B cell (primary cell): Measurements from ENCODE around the gene CSRP3. TPM values are rescaled to one million over a fixed set of nuclear protein-coding genes. Genes with fewer than 3 reads are reported as not detected.

Source experiments
- ATAC-seq: fragments of 200-7000 bp; cut with Tn5 transposase; one replicate; pipeline ENCODE4 v1.10.0; 2021; ENCODE audit warnings: low read depth, mild to moderate bottlenecking, moderate number of reproducible peaks, moderate library complexity
- CTCF ChIA-PET: fragments of 350-600 bp; sonication (Branson Sonifier 250); formaldehyde crosslinking; loops from one replicate; lab custom pipeline; 2021; ENCODE audit warnings: antibody characterized with exemption, inconsistent platforms; lab: Charles Lee
- POLR2A ChIA-PET: fragments of 350-600 bp; sonication (Branson Sonifier 250); formaldehyde crosslinking; loops from one replicate; lab custom pipeline; 2021; ENCODE audit warnings: antibody characterized with exemption; lab: Charles Lee
- DNase-seq: peaks from one replicate; pipeline ENCODE4 v3.0.0; 2013
- H2AFZ ChIP-seq: 2 replicates; pipeline ENCODE4 v1.6.1; 2012; ENCODE audit warnings: mild to moderate bottlenecking, low read depth, low read length; ENCODE audit not compliant: insufficient read depth, poor library complexity, severe bottlenecking
- H3K27ac ChIP-seq, 2 donors: 1 replicate in 1 of 2; 2 replicates in 1 of 2; pipeline ENCODE4 v1.5.1; 2012 to 2013; ENCODE audit warnings: low read length in 2 of 2, mild to moderate bottlenecking in 2 of 2, moderate library complexity in 1 of 2
- H3K27me3 ChIP-seq, 4 experiments: fragments of 200-600 bp in 1 of 4; sonication (generic) in 1 of 4; replicated peaks in 1 of 4; 1 replicate in 2 of 4; 2 replicates in 2 of 4; pipeline versions ENCODE4 v1.6.1 to v1.7.0; 2013 to 2016; ENCODE audit warnings: low read length in 3 of 4, mild to moderate bottlenecking in 2 of 4, mixed read lengths in 1 of 4, moderate library complexity in 1 of 4; ENCODE audit not compliant: insufficient read depth in 4 of 4, control insufficient read depth in 3 of 4; ENCODE audit errors: control extremely low read depth in 1 of 4
- H3K36me3 ChIP-seq, 2 experiments: replicated peaks in 1 of 2; 1 replicate in 1 of 2; 2 replicates in 1 of 2; pipeline versions ENCODE4 v1.6.1 to v1.7.1; 2013; ENCODE audit warnings: low read length in 1 of 2; ENCODE audit not compliant: insufficient read depth in 2 of 2, control insufficient read depth in 1 of 2; ENCODE audit errors: control extremely low read depth in 1 of 2, extremely low read depth in 1 of 2
- H3K4me1 ChIP-seq, 2 donors: fragments of 200-600 bp in 1 of 2; sonication (generic) in 1 of 2; 1 replicate in 1 of 2; 2 replicates in 1 of 2; pipeline versions ENCODE4 v1.5.1 to v1.6.1; 2013 to 2017; ENCODE audit warnings: low read length in 2 of 2; ENCODE audit not compliant: control insufficient read depth in 2 of 2, insufficient read depth in 2 of 2
- H3K4me2 ChIP-seq: replicated peaks from 2 replicates; pipeline ENCODE3; 2012; ENCODE audit warnings: mild to moderate bottlenecking, low read depth, low read length; ENCODE audit not compliant: poor library complexity, severe bottlenecking
- H3K4me3 ChIP-seq, 5 experiments: fragments of 200-600 bp in 1 of 5; sonication (generic) in 1 of 5; 1 replicate in 3 of 5; 2 replicates in 2 of 5; pipeline versions ENCODE4 v1.5.1 to v1.7.0; 2011 to 2016; ENCODE audit warnings: low read length in 4 of 5, mild to moderate bottlenecking in 4 of 5, low read depth in 2 of 5, control low read depth in 1 of 5, moderate library complexity in 1 of 5; ENCODE audit not compliant: insufficient read depth in 1 of 5; ENCODE audit errors: control extremely low read depth in 1 of 5, extremely low read depth in 1 of 5
- H3K79me2 ChIP-seq: fragments of 200-600 bp; sonication (generic); one replicate; pipeline ENCODE4 v1.6.0; 2016; ENCODE audit warnings: low read length; ENCODE audit not compliant: control insufficient read depth, insufficient read depth
- H3K9ac ChIP-seq: fragments of 200-600 bp; sonication (generic); 2 replicates; pipeline ENCODE4 v1.6.1; 2017; ENCODE audit warnings: mild to moderate bottlenecking, low read length, moderate library complexity
- H3K9me3 ChIP-seq, 3 donors: one replicate each; pipeline versions ENCODE4 v1.6.1 to v1.7.1; 2013; ENCODE audit warnings: low read length in 2 of 3; ENCODE audit not compliant: control insufficient read depth in 2 of 3, insufficient read depth in 1 of 3; ENCODE audit errors: control extremely low read depth in 1 of 3
- H4K20me1 ChIP-seq: 2 replicates; pipeline ENCODE4 v1.6.0; 2012; ENCODE audit warnings: mild to moderate bottlenecking, low read length; ENCODE audit not compliant: insufficient read depth, control insufficient read depth, poor library complexity, severe bottlenecking
- H3K27ac Mint-ChIP-seq: one replicate; pipeline ENCODE4 v1.8.0; 2021; ENCODE audit warnings: mixed read lengths
- H3K27me3 Mint-ChIP-seq: one replicate; pipeline ENCODE4 v1.8.0; 2021; ENCODE audit warnings: mixed read lengths
- H3K4me1 Mint-ChIP-seq: one replicate; pipeline ENCODE4 v1.8.0; 2021; ENCODE audit warnings: mixed read lengths
- H3K4me3 Mint-ChIP-seq: one replicate; pipeline ENCODE4 v1.8.0; 2021; ENCODE audit warnings: mixed read lengths
- H3K9me3 Mint-ChIP-seq: one replicate; pipeline ENCODE4 v1.8.0; 2022; ENCODE audit warnings: mixed read lengths; ENCODE audit not compliant: insufficient read depth
- CTCF ChIP-seq: fragments of 200-600 bp; IDR thresholded peaks from one replicate; pipeline ENCODE4 v1.8.0; 2022; ENCODE audit warnings: antibody characterized with exemption, mild to moderate bottlenecking
- EZH2 ChIP-seq: IDR thresholded peaks from 2 replicates; pipeline ENCODE4 v1.6.1; 2012; ENCODE audit warnings: borderline replicate concordance, low read depth, mild to moderate bottlenecking, moderate library complexity, low read length; ENCODE audit not compliant: insufficient read depth, poor library complexity, severe bottlenecking
- WGBS: methylation state at CpG from one replicate; pipeline ENCODE4 v1.1.5; 2013; ENCODE audit warnings: missing lambda C conversion rate; ENCODE audit not compliant: insufficient coverage; 5-methylcytosine and 5-hydroxymethylcytosine counted together
- intact Hi-C: fragments of 100-400 bp; cut with micrococcal nuclease; formaldehyde crosslinking; loops from one replicate; pipeline ENCODE4 v1.10.0; 2022
- polyA plus RNA-seq: library from polyadenylated mRNA; depleted of rRNA; stranded (reverse); fragments of >200 nt; gene quantifications from 2 replicates; pipeline ENCODE4 v1.2.3, GENCODE V29; 2012
- total RNA-seq, 2 donors: library from RNA; stranded (reverse); fragments of 120-200 nt in 1 of 2; gene quantifications; 1 replicate in 1 of 2; 2 replicates in 1 of 2; pipeline versions ENCODE4 v1.2.3 to v1.2.4, GENCODE V29; 2013 to 2022

The CSRP3 gene
- total and polyA plus RNA-seq, 2 donors (not counting 1 experiment from before 2014, with no cell fraction given) = not detected

- peaks cover 20 to 22% of the 10 kb centered on the region in 2 donors for H3K4me1 ChIP-seq
- POLR2A ChIA-PET = interaction anchor here (0.6 kb wide), 1 partner anchor 19 kb away, joined by 3 read pairs; no protein-coding TSS in a partner anchor
Measured at GRCh38 chr11:19240420-19241259, 38.9 kb upstream of the CSRP3 start, which contains the start of gene E2F8. E2F8 (minus strand) TSS chr11:19240945; CDS start chr11:19240121, 824 bp downstream.

More at GRCh38 chr11:19240420-19241259, 38.9 kb upstream of the CSRP3 start, which contains the start of gene E2F8:
- Histone ChIP-seq H3K4me3 (peak within 1 kb of the TSS; percentile 49 to 91 (median 66)), H2AFZ (peak within 1 kb of the TSS; percentile 63), H3K4me2 (peak within 1 kb of the TSS; percentile 97), H3K36me3 (no peaks in the 10 kb centered on the region), H3K27me3 (peaks cover 0 to 44% (median 27%) of the 10 kb centered on the region in 4 experiments), H3K9me3 (peaks cover 0 to 7% (median 0%) of the 10 kb centered on the region in 3 donors), H3K79me2 (no peaks in the 10 kb centered on the region), H4K20me1 (no peaks in the 10 kb centered on the region), H3K9ac (peak within 1 kb of the TSS; percentile 76), H3K27ac (no peak within 1 kb of the TSS)
- CTCF ChIA-PET = no interaction called here
- Mint-ChIP-seq H3K27ac (peak within 1 kb of the TSS; percentile 73), H3K4me1 (peaks cover 20% of the 10 kb centered on the region), H3K9me3 (no peaks in the 10 kb centered on the region), H3K4me3 (peak within 1 kb of the TSS; percentile 96), H3K27me3 (peaks cover 37% of the 10 kb centered on the region)
- WGBS = under 1% methylated on average over 48 of the region's 59 CpGs
- intact Hi-C loops = loop anchor here (2.0 to 5.0 kb wide), 4 partner anchors 18 to 1228 kb away; partner anchors contain the start of genes SERGEF, TMEM86A and ZDHHC13
- peak; percentile 87 for DNase-seq
- TF ChIP-seq CTCF (no peak), EZH2 (no peak)
- ATAC-seq = peak; percentile 95
